GM18519 (cell line): Measurements from ENCODE around the gene PLIN3.
"Not testable (repeated sequence)": the region's sequence is repeated elsewhere in the genome, so short reads cannot be mapped to it uniquely, and the experiment has no call there.

Experiments
- ATAC-seq: cut with Tn5 transposase; IDR thresholded peaks from one replicate; pipeline ENCODE4 v1.9.1; 2021; ENCODE audit warnings: mild to moderate bottlenecking, moderate library complexity; ENCODE audit not compliant: unreplicated experiment, low FRiP score

Gene PLIN3, protein sequence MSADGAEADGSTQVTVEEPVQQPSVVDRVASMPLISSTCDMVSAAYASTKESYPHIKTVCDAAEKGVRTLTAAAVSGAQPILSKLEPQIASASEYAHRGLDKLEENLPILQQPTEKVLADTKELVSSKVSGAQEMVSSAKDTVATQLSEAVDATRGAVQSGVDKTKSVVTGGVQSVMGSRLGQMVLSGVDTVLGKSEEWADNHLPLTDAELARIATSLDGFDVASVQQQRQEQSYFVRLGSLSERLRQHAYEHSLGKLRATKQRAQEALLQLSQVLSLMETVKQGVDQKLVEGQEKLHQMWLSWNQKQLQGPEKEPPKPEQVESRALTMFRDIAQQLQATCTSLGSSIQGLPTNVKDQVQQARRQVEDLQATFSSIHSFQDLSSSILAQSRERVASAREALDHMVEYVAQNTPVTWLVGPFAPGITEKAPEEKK

DNA sequence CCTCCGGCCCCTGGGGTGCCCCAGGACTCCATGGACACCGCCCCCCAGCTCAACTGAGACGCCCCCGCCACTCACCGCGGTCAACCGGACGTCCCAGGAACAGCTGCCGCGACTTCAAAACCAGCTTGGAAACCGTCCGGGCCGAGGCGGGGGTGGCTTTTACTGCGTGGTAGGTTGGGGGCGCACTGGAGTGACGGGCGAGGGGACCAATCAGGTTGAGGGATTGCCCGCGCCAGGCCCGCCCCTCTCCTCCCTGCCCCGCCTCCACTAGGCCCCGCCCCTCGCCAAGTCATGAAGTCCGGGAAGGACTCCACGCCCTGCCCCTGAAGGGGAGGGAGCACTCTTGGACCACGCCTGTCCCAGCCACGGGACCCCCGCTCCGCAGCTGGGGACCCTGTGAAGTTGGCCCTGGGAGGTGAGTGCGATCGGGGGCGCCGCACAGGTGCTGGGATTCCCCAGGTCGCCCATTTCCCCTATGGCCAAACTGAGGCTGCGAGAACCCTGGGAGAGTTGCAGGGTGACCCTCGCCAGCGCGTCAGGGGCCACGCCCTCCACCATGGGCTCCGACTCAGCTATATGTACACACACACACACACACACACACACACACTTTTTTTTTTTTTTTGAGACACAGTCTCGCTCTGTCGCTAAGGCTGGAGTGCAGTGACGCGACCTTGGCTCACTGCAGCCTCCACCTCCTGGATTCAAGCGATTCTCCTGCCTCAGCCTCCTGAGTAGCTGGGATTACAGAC is at the start of gene PLIN3:
PLIN3 (minus strand) TSS at position 134 of the 752 bp plus-strand sequence. CDS start 6,273 bp downstream, outside the sequence.
- no peak for ATAC-seq

DNA sequence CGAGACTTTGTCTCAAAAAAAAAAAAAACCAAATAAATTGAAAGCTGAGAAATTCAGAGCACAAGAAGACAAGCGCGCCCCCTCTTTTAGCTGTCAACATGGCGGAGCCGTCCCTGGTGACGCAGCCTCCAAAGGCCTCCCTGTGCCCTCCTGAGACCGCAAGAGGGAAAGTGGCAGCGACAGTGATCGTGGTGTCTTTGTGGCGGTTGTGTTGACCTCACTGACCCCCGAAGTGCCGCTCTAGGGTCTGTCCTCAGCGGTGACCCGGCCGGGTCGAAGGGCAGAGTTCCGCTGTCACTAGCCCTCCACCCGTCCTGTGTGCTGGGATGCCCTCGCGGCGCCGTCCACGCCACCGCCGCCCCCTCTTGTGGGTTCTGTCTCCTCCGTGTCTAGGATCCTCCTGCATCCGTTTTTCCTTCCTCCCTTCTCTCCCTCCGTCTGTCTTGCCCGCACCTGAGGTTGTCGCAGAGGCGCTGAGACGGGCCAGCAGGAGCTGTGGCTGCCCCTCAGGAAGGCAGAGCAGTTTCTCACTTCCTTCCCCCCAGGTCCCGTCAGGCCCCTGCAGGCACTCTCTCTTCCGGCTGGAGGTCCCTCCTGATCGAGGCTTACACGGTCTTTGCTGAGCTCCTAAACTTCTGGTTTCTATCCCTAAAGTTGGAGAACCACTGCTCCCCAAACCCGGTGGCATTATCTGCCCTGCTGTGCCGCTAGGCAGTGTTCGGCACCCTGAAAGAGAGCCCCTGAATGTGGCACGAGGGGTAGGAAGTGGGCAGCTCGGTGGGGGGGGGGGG is 49.0 kb upstream of the PLIN3 start:
- no peak for ATAC-seq

DNA sequence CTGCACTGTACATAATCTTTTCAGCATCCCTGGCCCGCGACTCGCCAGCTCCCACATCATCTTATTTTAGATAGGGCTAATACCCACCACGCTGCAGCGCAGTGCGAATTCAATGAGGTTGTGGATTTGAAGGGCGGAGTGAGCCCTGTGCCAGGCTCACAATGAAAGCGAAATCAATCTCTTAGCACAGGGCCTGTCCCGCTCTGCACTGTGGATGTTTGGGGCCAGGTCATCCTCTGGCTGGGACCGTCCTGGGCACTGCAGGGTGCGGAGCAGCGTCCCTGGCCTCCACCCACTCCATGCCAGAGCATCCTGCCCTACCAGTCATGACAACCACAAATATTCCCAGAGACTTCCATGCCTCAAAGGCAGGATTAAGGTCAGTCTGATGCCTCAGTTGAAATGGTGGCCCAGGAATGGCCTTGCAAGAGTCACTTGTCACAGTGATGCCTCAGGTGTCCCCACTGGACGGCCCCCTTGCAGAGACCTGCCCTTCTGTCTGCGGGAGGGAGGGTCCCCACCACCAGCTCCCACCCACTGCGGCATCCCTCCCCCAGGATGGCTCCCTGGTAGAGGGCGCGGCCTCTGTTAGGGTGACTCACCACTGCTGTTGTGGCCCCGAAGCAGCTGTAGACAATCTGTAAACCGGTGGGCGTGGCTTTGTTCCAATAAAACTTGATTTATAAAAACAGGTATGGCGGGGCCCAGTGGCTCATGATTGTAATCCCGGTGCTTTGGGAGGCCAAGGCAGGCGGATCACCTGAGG is 47.5 kb upstream of the PLIN3 start:
- no peak for ATAC-seq

DNA sequence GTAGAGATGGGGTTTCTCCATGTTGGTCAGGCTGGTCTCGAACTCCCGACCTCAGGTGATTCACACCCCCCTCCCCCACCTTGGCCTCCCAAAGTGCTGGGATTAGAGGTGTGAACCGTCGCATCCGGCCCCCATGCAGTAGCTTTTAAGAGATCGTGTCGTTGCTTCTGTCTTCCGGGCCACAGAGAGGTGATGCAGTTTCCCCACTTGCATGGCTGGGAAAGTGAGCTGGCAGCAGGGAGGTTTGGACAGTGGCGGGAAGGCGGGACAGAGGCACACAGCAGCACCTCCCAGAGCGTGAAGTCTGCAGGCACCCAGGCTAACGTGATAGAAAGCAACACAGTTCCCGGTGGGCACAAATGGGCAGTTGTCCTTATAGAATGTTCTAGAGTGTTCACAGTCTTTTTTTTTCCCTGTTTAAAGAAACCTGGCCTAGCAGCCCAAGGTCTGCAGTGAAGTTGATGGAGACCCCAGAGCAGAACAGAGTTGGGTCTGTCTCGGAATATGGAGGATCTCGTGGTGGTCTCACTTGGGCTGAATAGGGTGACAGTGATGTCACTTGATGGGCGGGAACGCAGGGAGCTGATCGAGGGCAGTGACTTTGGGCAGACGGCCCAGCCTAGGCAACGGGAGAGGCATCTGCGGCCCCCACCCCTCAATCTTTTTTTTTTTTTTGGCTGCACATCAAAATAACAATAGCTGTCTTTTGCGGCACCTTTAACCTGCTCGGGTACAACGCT is 46.7 kb upstream of the PLIN3 start:
- no peak for ATAC-seq

DNA sequence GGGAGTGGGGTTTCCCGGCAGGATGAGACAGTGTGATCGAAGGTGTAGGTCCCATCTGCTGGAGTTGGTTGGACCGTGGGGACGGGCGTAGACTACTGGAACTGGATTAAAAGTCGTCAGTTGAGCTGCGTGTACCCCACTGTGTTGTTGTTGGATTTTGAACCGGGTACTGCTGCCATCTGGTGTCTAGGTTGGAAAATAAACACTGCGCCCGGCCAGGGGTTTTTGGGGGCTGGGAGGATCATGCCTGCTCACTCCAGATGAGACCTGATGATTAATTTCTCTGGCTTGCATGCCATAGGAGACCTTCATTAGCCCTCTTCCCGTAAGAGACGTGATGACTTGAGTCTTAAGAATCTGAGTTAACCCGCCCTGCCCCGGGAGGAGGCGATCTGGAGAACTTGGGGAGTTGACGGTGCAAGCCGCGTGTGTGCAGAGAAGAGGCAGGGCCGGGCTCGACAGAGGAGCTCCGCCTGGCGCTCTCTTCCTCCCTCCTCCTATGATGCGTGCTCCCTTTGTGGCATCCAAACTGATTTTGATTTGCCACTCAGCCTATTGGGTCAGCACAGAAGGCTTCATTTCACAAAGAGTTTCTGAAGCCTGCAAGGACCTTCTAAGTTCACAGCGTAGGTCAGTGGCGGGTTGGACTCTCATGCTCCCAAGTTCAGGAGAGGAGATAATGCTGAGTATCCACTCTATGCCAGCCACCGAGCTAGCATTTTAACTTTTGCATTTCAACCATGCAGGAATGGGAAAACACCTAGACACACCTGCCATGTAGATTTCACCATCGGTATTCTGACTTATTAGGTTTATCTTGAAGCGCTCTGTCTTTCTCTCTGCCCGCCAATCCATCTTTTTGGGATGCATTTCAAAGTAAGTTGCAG is 44.6 kb upstream of the PLIN3 start:
- ATAC-seq = no peak

DNA sequence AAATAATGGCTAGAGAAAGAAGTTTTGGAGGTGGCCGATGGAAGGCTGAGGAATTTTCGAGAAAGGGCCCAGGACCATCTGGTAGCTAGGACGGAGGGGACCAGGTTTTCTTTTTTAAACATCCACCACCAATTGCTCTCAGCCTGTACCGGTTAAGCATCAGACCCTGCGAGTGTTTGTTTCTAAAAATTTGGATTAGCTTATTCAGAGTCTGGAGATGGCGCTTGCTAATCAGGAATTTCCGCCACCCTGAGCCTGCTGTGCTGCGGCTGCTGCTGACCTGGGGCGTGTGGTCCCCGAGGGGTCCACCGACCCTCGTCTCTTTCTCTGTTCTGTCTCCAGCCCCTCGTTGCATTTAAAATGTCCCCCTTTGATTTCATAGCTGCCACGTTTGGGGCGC is 43.8 kb upstream of the PLIN3 start:
- ATAC-seq = no peak

DNA sequence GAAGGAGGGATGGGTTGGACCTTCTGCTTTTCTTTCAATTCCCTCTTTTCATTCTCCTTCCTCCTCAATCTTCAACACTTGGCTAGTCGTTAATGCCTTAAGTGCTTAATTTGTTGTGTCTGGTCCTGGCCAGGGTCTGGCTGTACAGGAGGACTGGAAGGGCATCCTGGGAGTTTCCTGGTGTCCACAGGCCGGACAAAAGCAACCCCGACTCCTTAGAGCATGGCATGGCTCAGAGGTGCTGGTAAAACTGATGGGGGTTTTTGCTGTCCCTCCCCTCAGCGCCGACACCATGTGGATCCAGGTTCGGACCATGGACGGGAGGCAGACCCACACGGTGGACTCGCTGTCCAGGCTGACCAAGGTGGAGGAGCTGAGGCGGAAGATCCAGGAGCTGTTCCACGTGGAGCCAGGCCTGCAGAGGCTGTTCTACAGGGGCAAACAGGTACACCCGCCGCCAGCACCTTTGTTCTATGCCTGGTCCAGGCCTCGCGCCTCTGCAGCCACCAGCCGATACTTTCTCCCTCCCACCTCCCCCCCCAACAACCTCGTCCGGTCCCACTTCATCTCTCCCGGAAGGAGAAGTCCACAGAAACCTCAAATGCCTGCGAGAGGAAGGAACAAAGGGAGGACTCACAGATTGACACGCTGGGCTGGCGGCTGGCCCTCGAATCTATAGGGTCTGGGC is 43.3 kb upstream of the PLIN3 start:
- ATAC-seq = no peak

DNA sequence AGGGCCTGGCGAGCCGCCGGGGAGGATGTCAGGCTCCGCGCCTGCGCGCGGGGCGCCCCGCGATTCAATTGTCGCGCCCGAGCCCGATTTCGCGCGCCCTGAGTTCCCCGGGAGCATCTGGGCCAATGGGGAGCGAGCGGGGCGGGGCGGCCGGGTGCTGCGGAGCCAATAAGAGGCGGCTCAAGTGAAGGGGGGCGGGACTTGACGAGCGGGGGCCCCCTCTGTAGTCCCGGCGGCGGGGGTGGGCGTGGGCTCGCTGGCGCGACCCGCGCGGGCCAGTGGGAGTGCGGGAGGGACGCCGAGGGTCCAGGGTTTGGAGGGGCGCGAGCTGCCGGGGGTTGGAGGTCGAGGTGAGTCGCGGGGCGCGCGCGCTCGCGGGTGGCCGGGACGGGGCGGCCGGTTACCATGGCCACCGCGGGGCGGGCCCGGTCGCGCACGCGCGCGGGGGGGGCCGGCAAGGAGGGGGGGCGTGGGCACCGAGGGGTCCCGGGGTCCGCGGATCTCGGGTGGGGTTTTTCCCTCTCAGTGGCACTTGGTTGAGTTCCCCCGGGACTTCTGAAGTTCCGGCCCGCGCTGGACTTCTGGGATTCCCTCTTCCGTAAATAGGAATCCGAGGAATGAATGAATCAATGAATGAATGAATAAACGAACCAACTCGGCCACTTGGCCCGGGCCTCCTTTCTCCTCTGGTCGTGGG is 42.6 kb upstream of the PLIN3 start:
- no peak for ATAC-seq

DNA sequence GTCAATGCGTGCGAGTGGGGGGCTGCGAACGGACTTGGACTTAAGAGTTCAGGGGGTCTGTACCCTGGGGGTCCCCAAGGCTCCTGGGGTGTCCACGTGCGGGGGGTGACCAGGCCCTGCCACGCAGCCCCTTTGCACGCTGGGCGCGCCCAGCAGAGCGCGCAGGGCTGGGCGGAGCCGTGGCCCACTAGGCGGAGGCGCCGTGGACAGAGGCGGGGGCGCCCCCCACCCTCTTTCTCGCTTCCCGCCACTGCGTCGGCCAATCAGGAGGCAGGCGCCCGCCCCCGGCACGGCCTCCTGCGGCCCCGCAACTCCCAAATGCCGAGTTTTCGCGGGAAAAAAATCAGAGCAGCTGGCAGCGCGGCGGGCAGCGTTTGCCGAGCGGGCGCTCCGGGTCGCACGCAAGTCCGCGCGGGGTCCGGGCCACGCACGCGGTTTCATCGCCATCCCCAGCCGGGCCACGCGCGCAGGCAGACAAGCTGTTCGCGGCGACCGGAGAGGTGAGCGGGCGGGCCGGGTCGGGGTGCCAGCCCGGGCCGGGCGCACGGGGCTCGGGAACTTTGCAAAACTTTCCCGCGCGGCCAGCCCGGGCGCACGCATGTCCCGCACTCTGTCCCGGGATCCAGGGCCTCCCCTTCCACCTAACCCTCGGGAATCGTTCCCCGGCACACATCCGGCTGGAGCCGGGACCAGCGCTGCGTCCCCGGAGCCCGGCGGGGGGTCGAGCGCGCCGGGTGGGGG is 41.9 kb upstream of the PLIN3 start, which contains the start of gene UHRF1:
UHRF1 (plus strand) TSS at position 346 of the 741 bp plus-strand sequence. CDS start 1,385 bp downstream, outside the sequence.
- no peak for ATAC-seq

DNA sequence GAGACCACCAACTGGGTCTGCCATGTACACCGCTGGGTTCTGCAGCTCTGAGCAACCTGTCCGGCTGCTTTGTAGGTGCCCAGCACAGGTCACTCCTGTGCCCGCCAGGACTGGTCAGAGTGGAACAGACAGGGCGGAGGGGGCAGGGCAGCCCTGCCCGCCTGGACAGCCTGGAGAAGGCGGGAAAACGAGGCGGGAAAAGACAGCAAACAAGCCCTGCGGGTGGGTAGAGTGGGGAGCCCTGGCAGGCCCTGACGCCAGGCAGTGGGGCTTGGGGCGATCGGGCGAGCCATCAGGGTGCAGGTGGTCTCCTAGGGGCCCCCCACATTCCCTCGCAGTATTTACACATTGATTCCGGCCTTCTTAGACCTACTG is 41.3 kb upstream of the PLIN3 start:
- ATAC-seq = no peak

DNA sequence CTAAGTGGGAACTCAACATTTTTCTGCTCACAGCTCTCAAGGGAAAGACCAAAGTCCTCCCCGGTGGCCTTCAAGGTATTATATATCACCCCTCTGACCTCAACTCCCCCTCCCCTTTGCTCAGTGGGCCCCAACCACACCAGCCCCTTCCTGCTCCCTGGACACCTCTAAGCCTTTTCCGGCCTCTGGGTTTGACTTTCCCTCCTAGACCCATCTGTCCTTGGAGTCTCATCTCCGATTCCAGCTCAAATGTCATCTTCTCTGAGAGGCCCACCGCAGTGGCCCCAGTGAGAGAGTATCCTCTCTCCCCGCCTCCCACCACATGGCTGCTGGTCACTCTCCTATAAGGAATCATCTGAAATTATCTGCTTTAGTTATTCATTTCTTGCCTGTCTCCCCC is 40.9 kb upstream of the PLIN3 start:
- no peak for ATAC-seq

DNA sequence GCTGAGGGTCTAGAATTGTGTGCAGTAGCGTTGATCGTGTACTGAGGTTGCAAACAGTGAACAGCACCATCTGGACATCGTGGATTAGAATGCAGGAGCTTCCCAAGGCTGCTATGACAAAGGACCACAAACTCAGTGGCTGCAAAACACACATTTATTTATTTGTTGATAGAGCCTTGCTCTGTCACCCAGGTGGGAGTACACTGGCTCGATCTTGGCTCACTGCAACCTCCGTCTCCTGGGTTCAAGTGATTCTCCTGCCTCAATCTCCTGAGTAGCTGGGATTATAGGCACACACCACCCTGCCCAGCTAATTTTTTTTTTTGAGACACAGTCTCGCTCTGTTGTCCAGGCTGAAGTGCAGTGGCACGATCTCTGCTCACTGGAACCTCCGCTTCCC is 39.5 kb upstream of the PLIN3 start:
- no peak for ATAC-seq

DNA sequence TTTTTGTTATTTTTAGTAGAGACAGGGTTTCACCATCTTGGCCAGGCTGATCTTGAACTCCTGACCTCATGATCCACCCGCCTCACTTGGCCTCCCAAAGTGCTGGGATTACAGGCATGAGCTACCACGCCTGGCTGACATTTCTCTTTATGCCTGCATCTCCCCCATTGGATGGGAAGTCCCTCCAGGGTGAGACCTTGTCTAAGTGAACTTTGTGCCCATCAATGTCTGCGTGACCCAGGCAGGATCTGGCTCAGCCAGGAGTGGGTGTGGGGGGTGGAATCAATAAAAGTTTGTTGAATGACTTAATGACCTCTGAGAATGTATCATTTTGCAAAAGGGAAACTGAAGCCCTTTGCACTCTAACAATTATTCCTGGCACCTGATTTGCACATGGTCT is 37.0 kb upstream of the PLIN3 start:
- ATAC-seq = no peak

DNA sequence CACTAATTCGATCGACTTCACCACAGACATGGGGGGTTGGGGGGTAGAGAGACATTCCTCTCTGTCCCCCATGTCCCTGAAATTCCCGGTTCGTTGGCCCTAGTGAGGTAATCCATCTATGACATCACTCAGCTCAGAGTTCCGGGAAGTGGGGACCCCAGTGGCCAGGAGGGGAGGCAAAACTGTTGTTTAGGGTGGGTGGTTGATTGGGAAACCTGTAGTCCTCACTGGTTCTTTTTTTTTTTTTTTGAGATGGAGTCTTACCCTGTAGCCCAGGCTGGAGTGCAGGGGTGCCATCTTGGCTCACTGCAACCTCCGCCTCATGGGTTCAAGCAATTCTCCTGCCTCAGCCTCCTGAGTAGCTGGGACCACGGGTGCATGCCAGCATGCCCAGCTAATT is 35.3 kb upstream of the PLIN3 start, which contains the start of gene ARRDC5:
ARRDC5 (minus strand) TSS at position 101 of the 400 bp plus-strand sequence; CDS start at position 30, 71 bp downstream.
- no peak for ATAC-seq

DNA sequence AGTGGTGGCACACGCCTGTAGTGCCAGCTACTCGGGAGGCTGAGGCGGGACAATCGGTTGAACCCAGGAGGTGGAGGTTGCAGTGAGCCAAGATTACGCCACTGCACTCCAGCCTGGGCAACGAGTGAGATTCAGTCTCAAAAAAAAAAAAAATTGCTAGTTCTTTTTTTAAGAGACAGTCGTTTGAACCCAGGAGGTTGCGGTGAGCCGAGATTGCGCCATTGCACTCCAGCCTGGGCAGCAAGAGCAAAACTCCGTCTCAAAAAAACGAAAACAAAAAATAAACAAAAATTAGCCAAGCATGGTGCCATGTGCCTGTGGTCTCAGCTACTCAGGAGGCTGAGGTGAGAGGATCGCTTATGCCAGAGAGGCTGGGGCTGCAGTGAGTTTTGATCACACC is 33.4 kb upstream of the PLIN3 start:
- not testable (repeated sequence) for ATAC-seq

DNA sequence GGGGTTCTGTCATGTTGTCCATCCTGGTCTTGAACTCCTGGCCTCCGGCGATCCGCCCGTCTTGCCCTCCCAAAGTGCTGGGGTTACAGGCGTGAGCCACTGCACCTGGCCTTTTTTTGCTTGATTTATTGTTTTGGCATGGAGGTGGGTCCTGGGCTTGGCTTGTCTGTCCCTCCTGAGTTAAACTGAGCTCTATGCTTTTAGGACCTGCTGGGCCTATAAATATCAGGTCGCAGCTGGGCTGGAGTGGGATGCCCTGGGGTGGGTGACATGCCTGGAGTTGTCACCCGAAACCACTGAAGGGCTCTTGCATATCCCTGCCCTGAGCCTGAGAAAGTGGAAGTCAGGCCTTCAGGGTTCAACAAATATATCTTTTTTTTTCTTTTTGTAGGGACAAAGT is 29.7 kb upstream of the PLIN3 start:
- ATAC-seq = no peak

DNA sequence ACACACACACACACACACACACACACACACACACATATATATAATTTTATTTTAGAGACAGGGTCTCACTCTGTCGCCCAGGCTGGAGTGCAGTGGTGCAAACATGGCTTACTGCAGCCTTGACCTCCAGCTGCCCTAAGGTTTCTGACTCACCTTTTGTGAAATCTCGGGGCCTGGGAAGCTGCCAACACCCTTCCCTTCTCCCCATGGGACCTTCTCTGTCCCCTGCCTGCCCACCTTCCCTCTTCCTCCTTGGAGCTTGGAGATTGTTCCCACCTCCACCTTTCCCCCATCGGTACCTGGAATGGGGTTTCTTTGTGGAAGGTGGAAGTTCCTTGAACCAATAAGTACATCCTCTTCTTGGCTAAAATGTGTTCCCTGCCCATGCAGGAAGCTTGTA is 28.9 kb upstream of the PLIN3 start:
- no peak for ATAC-seq
